GM18858 (cell line): ENCODE data around the gene SHMT2.

Experiments
- ATAC-seq: cut with Tn5 transposase; IDR thresholded peaks from one replicate; pipeline ENCODE4 v1.9.1; 2021; ENCODE audit not compliant: unreplicated experiment

Gene SHMT2

DNA sequence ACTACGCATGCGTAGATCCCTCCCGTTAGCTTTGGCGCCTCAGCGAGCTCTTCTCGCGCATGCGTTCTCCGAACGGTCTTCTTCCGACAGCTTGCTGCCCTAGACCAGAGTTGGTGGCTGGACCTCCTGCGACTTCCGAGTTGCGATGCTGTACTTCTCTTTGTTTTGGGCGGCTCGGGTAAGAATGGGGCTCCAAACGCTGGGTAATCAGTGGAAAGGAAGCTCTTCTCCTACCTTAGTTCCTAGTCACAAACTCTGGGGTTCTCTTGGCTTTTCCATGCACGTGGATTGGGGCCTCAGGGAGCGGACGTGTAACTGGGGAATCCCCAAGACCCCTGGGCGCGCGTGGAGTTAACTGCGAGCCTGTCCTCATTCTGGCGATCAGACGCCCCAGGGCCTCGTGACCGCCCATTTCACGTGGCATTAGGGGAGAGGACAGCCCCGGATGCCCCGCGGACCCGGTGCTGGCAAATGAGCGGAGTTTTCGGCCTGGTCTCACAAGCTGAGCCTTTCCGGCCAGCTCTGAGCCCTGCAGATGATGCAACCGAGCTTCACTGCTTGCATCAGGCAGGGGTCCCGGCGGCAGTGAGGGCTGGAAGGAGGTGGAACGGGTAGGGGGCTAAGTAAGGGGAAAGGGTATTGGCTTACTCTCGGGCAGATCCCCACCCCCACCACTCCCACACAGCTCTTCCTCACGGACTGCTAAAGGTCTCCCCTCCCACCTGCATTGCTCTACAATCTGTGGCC is at the start of gene SHMT2:
Gene SHMT2 (plus strand): TSS at position 78 of the 747 bp plus-strand sequence. CDS start 68 bp downstream, at position 146.
- no peak for ATAC-seq

GRCh38 chr12:57180321-57180989 is 49.1 kb upstream of the SHMT2 start:
- ATAC-seq: no peak

DNA sequence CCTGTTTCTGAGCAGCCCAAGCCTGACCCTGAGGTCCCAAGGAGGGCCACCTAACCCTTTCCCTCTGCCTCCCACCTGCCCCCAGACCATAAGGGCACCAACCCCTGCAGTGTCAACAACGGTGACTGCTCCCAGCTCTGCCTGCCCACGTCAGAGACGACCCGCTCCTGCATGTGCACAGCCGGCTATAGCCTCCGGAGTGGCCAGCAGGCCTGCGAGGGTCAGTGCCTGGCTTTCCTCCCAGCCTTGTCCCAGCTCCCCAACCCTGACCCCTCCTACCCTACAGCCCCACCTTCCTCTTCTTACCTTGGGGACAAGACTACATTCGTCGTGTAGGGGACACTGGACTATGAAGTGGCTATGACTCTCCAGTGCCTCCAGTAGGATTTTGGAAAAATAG is 48.4 kb upstream of the SHMT2 start:
- ATAC-seq: no peak

- ATAC-seq: no peak
Observed at GRCh38 chr12:57181561-57182155, 47.9 kb upstream of the SHMT2 start.

DNA sequence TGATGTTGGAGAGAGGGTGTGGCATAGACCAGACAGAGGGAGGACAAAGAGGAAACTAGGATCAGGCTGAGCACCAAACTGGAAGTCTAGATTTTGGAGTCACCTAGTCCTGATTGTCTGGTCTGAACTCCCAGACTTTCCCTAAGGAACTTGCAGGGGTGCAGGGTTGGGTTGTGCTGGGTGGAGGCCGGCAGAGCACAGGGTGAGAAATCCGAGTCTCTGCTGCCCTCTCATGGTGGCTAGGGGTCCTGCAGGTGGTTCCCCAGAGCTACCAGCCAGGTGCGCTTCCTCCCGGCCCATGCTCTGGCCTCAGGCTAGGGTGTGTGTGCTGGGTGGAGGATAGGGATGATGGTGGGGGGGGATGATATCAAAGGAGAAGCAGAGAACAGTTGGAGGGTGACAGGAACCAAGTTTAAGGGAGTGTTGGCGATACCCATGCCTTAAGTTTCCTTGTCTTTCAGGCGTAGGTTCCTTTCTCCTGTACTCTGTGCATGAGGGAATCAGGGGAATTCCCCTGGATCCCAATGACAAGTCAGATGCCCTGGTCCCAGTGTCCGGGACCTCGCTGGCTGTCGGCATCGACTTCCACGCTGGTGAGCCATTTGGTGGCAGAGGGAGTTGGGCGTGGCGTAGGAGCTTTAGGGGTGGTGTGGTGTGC is 46.5 kb upstream of the SHMT2 start:
- no peak for ATAC-seq

GRCh38 chr12:57183939-57184725 is 45.4 kb upstream of the SHMT2 start:
- ATAC-seq: no peak

DNA sequence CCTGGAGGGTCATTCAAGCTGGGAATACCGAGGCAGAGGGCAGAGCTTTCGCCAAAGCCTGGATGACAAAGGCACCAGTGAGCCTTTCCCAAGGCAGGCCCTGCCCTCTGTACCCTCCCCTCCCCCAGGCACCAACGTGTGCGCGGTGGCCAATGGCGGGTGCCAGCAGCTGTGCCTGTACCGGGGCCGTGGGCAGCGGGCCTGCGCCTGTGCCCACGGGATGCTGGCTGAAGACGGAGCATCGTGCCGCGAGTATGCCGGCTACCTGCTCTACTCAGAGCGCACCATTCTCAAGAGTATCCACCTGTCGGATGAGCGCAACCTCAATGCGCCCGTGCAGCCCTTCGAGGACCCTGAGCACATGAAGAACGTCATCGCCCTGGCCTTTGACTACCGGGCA is 44.1 kb upstream of the SHMT2 start:
- no peak for ATAC-seq

- no peak for ATAC-seq
Observed at GRCh38 chr12:57185906-57186508, 43.5 kb upstream of the SHMT2 start.

DNA sequence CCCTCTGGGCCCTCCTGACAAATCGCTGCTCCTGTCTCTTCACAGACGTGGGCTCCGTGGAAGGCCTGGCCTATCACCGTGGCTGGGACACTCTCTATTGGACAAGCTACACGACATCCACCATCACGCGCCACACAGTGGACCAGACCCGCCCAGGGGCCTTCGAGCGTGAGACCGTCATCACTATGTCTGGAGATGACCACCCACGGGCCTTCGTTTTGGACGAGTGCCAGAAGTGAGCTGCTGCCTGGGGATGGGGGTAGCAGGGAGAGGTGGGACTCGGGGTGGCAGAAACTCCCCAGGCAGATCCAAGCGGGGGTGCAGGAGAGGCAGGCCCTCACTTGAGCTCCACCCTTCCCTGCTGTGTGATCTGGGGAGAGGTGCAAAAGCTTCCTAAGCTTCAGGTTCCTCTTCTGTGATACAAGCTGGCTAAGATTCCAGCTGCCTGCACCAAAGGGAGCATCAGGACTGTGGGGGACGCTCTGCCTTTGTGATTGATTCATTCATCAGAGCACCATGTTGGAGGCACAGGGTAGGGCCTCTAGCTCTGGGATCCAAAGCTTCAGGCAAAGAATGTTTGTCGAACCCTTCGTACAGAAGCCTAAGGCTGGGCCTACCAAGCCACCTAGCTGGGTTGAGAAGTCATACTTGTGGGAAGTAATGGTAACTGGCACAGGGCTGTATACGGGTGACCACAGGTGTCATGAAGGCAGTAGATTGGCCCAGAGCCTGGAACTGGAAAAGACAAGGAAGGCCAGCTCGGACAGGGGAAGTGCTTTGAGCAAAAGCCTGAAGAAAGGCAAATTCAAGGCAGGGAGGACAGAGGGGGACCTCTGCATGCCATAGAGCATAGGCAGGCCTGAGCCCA is 42.1 kb upstream of the SHMT2 start:
- ATAC-seq: no peak

DNA sequence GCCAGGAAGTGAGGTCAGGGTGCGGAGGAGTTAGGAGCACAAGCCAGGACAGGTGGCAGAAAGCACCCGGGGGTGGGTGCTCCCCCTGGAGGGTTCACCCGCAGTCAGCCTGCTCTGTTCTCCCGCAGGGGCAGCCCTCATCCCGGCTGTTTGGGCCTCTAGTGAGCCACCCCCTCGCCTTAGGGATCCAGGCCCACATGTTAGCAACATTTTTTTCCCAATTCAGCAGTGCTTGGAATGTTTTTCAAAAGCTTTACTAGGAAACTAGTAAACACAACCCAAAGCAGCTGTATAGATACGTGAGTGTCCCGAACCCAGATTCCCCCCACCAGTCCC is 41.5 kb upstream of the SHMT2 start:
- no peak for ATAC-seq

GRCh38 chr12:57190037-57190436 is 39.5 kb upstream of the SHMT2 start:
- ATAC-seq: no peak

DNA sequence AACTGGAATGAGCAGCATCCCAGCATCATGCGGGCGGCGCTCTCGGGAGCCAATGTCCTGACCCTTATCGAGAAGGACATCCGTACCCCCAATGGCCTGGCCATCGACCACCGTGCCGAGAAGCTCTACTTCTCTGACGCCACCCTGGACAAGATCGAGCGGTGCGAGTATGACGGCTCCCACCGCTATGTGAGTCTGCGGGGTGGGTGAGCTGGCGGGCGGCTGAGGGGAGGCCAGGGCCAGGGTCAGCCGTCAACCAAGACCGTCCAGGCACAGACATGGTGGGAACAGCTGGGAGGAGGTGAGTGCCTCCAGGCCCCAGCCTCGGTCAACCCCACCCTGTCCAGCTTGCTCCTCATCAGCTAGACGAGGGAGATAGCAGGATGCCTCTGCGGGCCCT is 38.7 kb upstream of the SHMT2 start:
- no peak for ATAC-seq

- no peak for ATAC-seq
Observed at GRCh38 chr12:57191410-57191809, 38.1 kb upstream of the SHMT2 start.

DNA sequence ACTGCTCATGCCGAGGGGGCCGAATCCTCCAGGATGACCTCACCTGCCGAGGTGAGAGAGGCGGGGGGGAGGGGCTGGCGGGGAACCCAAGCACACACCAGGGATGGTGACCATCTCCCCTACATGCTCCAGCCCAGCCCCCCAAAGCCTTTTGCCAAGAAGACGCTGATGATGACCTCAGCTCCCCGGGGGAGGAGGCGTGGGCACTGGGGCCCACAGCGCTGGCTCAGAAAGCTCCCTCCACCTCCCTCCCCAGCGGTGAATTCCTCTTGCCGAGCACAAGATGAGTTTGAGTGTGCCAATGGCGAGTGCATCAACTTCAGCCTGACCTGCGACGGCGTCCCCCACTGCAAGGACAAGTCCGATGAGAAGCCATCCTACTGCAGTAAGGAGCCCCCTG is 36.6 kb upstream of the SHMT2 start:
- ATAC-seq: no peak

GRCh38 chr12:57193706-57194245 is 35.7 kb upstream of the SHMT2 start:
- no peak for ATAC-seq

- ATAC-seq: no peak
Observed at GRCh38 chr12:57194253-57194652, 35.3 kb upstream of the SHMT2 start.

- no peak for ATAC-seq
Observed at GRCh38 chr12:57195186-57195585, 34.3 kb upstream of the SHMT2 start.

GRCh38 chr12:57195611-57196371 is 33.7 kb upstream of the SHMT2 start:
- no peak for ATAC-seq

- ATAC-seq: no peak
Observed at GRCh38 chr12:57196439-57196838, 33.1 kb upstream of the SHMT2 start.
